Measurements from ENCODE around the gene DMD. TPM values are rescaled to one million over a fixed set of nuclear protein-coding genes. Genes with fewer than 3 reads are reported as not detected.

The DMD gene
- total and polyA plus RNA-seq, 2 of the 13 experiments (the other 11 are each of a cell fraction or from before 2014, with no cell fraction given), result 17.6 to 25.9 TPM

DNA sequence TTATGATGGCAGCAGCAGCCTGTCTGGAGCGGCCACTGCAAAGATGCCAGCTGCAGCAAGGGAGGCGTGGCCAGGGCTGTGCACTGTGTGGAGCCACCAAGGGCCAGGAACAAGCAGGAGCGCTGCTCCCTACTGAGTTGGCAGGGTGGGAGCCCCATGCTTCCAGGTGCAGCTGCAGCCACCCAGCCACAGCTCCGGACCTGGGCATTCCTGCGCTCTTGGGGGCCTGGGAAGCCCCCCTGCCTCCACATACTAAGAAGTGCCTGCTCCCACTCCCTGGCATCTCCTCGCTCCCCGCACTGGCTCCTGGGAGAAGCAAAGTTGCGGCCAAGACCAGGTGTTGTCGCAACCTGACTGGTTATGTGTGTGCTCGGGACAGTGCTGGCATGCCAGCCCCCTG, 619.8 kb downstream of the DMD start:
- H3K27ac ChIP-seq (ENCODE audit: extremely low read length, insufficient read depth, low read length), result no peak overlapping the region
- no peak overlapping the region for H3K4me2 ChIP-seq (ENCODE audit: low read depth, low read length)
- intact Hi-C loops (cut with micrococcal nuclease; ENCODE audit: unreplicated experiment) (no loop called here), in situ Hi-C loops (cut with HindIII; ENCODE audit: extremely low pct_ligation_motif_present, low pct_unique_long_range_greater_than_20kb) (no loop called here)
- BruUV-seq (replicated peaks), result no TSS peak
- POLR2A ChIA-PET, result no interaction called here
- H3K36me3 ChIP-seq (replicated peaks in 1 of 2; ENCODE audit: control insufficient read depth in 1 of 2, insufficient read depth in 2 of 2, low read length in 2 of 2), result no peaks in the 10 kb centered on the region
- no peaks in the 10 kb centered on the region for H4K20me1 ChIP-seq (ENCODE audit: insufficient read depth, low read length)
- TF ChIP-seq ZNF562 (CRISPR knock-in tag; IDR thresholded peaks at IDR 0.05; ENCODE audit: borderline replicate concordance) (no peak), JUN (CRISPR knock-in tag; IDR thresholded peaks at IDR 0.05) (no peak), ZFAT (CRISPR knock-in tag; conservative IDR thresholded peaks at IDR 0.05) (no peak), DPF2 (CRISPR knock-in tag; IDR thresholded peaks at IDR 0.05; ENCODE audit: borderline replicate concordance, low read depth) (no peak), ZNF615 (CRISPR knock-in tag; IDR thresholded peaks at IDR 0.05; ENCODE audit: borderline replicate concordance) (no peak), PAF1 (CRISPR knock-in tag; IDR thresholded peaks at IDR 0.05) (no peak), RBAK (CRISPR knock-in tag; IDR thresholded peaks at IDR 0.05) (no peak), ZNF256 (CRISPR knock-in tag; conservative IDR thresholded peaks at IDR 0.05) (no peak), NR2F1 (CRISPR knock-in tag; IDR thresholded peaks at IDR 0.05) (no peak), FOXJ3 (CRISPR knock-in tag; IDR thresholded peaks at IDR 0.05; ENCODE audit: borderline replicate concordance) (no peak), ZBTB34 (CRISPR knock-in tag; IDR thresholded peaks at IDR 0.05) (no peak)
- TF ChIP-seq, protein P1, sequence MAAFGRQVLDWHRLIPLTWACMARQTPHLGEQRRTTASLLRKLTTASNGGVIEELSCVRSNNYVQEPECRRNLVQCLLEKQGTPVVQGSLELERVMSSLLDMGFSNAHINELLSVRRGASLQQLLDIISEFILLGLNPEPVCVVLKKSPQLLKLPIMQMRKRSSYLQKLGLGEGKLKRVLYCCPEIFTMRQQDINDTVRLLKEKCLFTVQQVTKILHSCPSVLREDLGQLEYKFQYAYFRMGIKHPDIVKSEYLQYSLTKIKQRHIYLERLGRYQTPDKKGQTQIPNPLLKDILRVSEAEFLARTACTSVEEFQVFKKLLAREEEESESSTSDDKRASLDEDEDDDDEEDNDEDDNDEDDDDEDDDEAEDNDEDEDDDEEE (CRISPR knock-in tag; IDR thresholded peaks at IDR 0.05), result no peak
- TF ChIP-seq, protein P2, sequence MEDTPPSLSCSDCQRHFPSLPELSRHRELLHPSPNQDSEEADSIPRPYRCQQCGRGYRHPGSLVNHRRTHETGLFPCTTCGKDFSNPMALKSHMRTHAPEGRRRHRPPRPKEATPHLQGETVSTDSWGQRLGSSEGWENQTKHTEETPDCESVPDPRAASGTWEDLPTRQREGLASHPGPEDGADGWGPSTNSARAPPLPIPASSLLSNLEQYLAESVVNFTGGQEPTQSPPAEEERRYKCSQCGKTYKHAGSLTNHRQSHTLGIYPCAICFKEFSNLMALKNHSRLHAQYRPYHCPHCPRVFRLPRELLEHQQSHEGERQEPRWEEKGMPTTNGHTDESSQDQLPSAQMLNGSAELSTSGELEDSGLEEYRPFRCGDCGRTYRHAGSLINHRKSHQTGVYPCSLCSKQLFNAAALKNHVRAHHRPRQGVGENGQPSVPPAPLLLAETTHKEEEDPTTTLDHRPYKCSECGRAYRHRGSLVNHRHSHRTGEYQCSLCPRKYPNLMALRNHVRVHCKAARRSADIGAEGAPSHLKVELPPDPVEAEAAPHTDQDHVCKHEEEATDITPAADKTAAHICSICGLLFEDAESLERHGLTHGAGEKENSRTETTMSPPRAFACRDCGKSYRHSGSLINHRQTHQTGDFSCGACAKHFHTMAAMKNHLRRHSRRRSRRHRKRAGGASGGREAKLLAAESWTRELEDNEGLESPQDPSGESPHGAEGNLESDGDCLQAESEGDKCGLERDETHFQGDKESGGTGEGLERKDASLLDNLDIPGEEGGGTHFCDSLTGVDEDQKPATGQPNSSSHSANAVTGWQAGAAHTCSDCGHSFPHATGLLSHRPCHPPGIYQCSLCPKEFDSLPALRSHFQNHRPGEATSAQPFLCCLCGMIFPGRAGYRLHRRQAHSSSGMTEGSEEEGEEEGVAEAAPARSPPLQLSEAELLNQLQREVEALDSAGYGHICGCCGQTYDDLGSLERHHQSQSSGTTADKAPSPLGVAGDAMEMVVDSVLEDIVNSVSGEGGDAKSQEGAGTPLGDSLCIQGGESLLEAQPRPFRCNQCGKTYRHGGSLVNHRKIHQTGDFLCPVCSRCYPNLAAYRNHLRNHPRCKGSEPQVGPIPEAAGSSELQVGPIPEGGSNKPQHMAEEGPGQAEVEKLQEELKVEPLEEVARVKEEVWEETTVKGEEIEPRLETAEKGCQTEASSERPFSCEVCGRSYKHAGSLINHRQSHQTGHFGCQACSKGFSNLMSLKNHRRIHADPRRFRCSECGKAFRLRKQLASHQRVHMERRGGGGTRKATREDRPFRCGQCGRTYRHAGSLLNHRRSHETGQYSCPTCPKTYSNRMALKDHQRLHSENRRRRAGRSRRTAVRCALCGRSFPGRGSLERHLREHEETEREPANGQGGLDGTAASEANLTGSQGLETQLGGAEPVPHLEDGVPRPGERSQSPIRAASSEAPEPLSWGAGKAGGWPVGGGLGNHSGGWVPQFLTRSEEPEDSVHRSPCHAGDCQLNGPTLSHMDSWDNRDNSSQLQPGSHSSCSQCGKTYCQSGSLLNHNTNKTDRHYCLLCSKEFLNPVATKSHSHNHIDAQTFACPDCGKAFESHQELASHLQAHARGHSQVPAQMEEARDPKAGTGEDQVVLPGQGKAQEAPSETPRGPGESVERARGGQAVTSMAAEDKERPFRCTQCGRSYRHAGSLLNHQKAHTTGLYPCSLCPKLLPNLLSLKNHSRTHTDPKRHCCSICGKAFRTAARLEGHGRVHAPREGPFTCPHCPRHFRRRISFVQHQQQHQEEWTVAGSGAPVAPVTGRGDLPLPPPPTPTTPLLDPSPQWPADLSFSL (CRISPR knock-in tag; IDR thresholded peaks at IDR 0.05), result no peak
- no peak overlapping the region for H2AFZ ChIP-seq (ENCODE audit: low read length)
- no peak overlapping the region for H3K9ac ChIP-seq (ENCODE audit: insufficient read depth, low read depth, low read length)
- no peaks in the 10 kb centered on the region for H3K9me3 ChIP-seq (ENCODE audit: low read length)
- no peak for FAIRE-seq
- ATAC-seq, result no peak
- CTCF ChIA-PET (ENCODE audit: low intra/inter-chr PET ratio, low total read pairs), result no interaction called here
- no peaks in the 10 kb centered on the region for H3K27me3 ChIP-seq (ENCODE audit: control insufficient read depth in 1 of 2, insufficient read depth in 2 of 2, low read length in 2 of 2)
- no peak for DNase-seq (ENCODE audit: low spot score)
- H3K79me2 ChIP-seq (ENCODE audit: insufficient read depth, low read length), result no peaks in the 10 kb centered on the region
- no peaks in the 10 kb centered on the region for H3K4me1 ChIP-seq (ENCODE audit: insufficient read depth, low read length)
- 0% methylated on average over 1 of the region's 10 CpGs for WGBS (ENCODE audit: low lambda C conversion rate)
- H3K4me3 ChIP-seq (replicated peaks in 1 of 3; ENCODE audit: insufficient read depth in 1 of 3, low read depth in 2 of 3, low read length in 3 of 3), result no peak overlapping the region

Data from HepG2 (cell line).